Thyroid gland (tissue), 4 donors: ENCODE measurements around the gene FSIP1. TPM values are rescaled to one million over a fixed set of nuclear protein-coding genes. Genes with fewer than 3 reads are reported as not detected.

ENCODE experiments used
- DNase-seq, 2 donors: peaks; one replicate each; pipeline ENCODE4 v3.0.0-alpha.2; 2019
- H3K27ac ChIP-seq, 3 donors: fragments of 200-600 bp; sonication (generic); 1 replicate in 2 of 3; 2 replicates in 1 of 3; pipeline ENCODE4 v1.5.1; 2016 to 2019; ENCODE audit warnings: mild to moderate bottlenecking in 1 of 3, moderate library complexity in 1 of 3
- H3K27me3 ChIP-seq: fragments of 200-600 bp; sonication (generic); one replicate; pipeline ENCODE4 v1.5.1; 2019
- H3K36me3 ChIP-seq, 2 donors: fragments of 200-600 bp; sonication (generic); one replicate each; pipeline ENCODE4 v1.5.1; 2016 to 2019
- H3K4me1 ChIP-seq, 2 donors: fragments of 200-600 bp; sonication (generic); one replicate each; pipeline ENCODE4 v1.5.1; 2017 to 2019
- H3K4me3 ChIP-seq, 3 donors: fragments of 200-600 bp; sonication (generic); replicated peaks in 1 of 3; 1 replicate in 2 of 3; 2 replicates in 1 of 3; pipeline ENCODE4 v1.5.1; 2016; ENCODE audit warnings: mild to moderate bottlenecking in 1 of 3
- H3K9me3 ChIP-seq: fragments of 200-600 bp; sonication (generic); one replicate; pipeline ENCODE4 v1.5.1; 2017
- CTCF ChIP-seq, 6 experiments: fragments of 200-600 bp in 3 of 6; fragments of 450-650 bp in 3 of 6; sonication (generic) in 3 of 6; IDR thresholded peaks; one replicate each; pipeline ENCODE4 v1.5.1; 2016 to 2019; ENCODE audit warnings: antibody characterized with exemption in 6 of 6, mild to moderate bottlenecking in 2 of 6, inconsistent platforms in 1 of 6, moderate library complexity in 1 of 6
- POLR2A ChIP-seq, 2 donors: fragments of 450-650 bp; IDR thresholded peaks; one replicate each; pipeline ENCODE4 v1.6.1; 2017; ENCODE audit warnings: antibody characterized with exemption in 2 of 2, mild to moderate bottlenecking in 2 of 2, moderate library complexity in 1 of 2
- WGBS, 2 donors: methylation state at CpG; one replicate each; pipeline ENCODE4 v1.1.5; 2017; 5-methylcytosine and 5-hydroxymethylcytosine counted together
- intact Hi-C: fragments of 100-400 bp; cut with DNase I; formaldehyde crosslinking; loops from one replicate; pipeline ENCODE4 v1.15.1; 2023
- total RNA-seq, 4 donors: library from RNA; depleted of rRNA; stranded (reverse); fragments of >200 nt; gene quantifications; one replicate each; pipeline ENCODE4 v1.2.3, GENCODE V29; 2016

Gene FSIP1
- total RNA-seq, 4 donors from 2014 or later: 0.94 to 2.5 (median 1.5) TPM

GRCh38 chr15:39690881-39691634 lies 91.6 kb downstream of the FSIP1 start:
- no peaks in the 10 kb centered on the region for H3K9me3 ChIP-seq
- no peaks in the 10 kb centered on the region for H3K36me3 ChIP-seq
- TF ChIP-seq CTCF (IDR thresholded peaks at IDR 0.05): no peak
- no peak for TF ChIP-seq POLR2A (IDR thresholded peaks at IDR 0.05)
- H3K4me1 ChIP-seq: peaks cover 0 to 5% of the 10 kb centered on the region in 2 donors
- H3K27me3 ChIP-seq: no peaks in the 10 kb centered on the region
- DNase-seq: no peak
- H3K27ac ChIP-seq: no peak overlapping the region
- WGBS, 2 donors: 85 to 86% methylated on average over 6 of the region's 6 CpGs
- intact Hi-C loops: loop anchor here (5.0 kb wide), 1 partner anchor 66 kb away; no protein-coding TSS in a partner anchor
- no peak overlapping the region for H3K4me3 ChIP-seq

- Histone ChIP-seq H3K27me3 (no peaks in the 10 kb centered on the region), H3K27ac (no peak overlapping the region), H3K9me3 (no peaks in the 10 kb centered on the region), H3K36me3 (no peaks in the 10 kb centered on the region), H3K4me1 (peaks cover 0 to 5% of the 10 kb centered on the region in 2 donors), H3K4me3 (no peak overlapping the region)
- DNase-seq: no peak
- TF ChIP-seq CTCF (IDR thresholded peaks at IDR 0.05) (no peak), POLR2A (IDR thresholded peaks at IDR 0.05) (no peak)
- WGBS, 2 donors: 83 to 98% methylated on average over 2 of the region's 2 CpGs
- intact Hi-C loops: no loop called here
These were observed 94.7 kb downstream of the FSIP1 start for GRCh38 chr15:39687965-39688364.

DNA sequence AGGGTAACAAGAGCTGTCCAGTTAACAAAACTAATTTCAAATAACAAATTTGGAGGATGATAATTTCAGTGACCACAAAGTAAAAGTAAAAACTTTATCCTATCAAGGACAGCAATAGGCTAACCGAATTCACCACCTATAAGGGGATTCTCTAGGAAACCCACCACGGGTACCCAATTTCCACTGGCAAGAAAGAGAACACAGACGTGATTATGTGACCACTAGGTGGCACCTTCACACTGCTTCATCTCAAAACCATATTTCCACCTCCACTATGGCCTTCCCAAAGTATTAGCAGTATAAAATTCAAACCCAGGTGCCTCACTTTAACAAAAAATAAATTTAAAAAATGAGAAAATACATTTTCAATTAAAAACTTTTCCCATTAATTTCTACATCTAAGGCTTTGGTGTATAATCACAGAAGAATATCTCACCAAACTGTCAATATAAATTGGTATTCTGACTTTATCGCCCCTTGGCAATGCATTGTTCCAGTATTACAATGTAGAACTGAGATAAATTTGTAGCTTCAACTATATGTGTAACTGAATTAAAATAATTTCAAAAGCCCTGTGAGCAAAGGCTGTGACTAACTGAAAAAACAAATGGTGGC lies 96.5 kb downstream of the FSIP1 start:
- 28 to 29% methylated on average over 4 of the region's 4 CpGs for WGBS, 2 donors
- Histone ChIP-seq H3K4me1 (no peaks in the 10 kb centered on the region), H3K9me3 (no peaks in the 10 kb centered on the region), H3K27me3 (no peaks in the 10 kb centered on the region), H3K36me3 (no peaks in the 10 kb centered on the region), H3K27ac (no peak overlapping the region), H3K4me3 (no peak overlapping the region)
- DNase-seq: peak; percentile 20 to 21
- TF ChIP-seq POLR2A (IDR thresholded peaks at IDR 0.05) (no peak), CTCF (IDR thresholded peaks at IDR 0.05) (peak; percentile 56 to 83 (median 64))
- intact Hi-C loops: no loop called here

DNA sequence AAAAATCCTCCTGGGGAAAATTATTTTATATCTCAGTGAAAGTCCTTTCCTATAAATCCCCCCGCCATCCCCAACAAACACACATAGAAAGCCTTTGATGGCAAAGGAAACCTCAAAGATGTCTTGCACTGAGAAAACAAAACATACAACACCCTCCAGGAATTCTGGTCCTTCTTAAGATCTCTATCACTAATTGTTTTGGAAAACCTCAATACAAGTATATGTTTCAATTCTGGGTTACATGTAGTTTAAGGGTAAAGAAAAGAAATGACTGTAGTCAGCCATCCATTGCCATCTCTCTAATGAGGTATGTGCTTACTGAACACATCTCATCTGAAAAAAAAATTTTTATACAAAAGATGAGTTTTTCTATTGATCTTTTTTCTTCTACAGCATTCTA lies 97.3 kb downstream of the FSIP1 start:
- H3K9me3 ChIP-seq: no peaks in the 10 kb centered on the region
- WGBS, 2 donors: 94 to 100% methylated on average over 1 of the region's 1 CpG
- H3K27ac ChIP-seq: no peak overlapping the region
- DNase-seq: no peak
- TF ChIP-seq CTCF (IDR thresholded peaks at IDR 0.05) (no peak), POLR2A (IDR thresholded peaks at IDR 0.05) (no peak)
- H3K36me3 ChIP-seq: no peaks in the 10 kb centered on the region
- H3K4me1 ChIP-seq: no peaks in the 10 kb centered on the region
- intact Hi-C loops: no loop called here
- H3K4me3 ChIP-seq: no peak overlapping the region
- H3K27me3 ChIP-seq: no peaks in the 10 kb centered on the region

DNA sequence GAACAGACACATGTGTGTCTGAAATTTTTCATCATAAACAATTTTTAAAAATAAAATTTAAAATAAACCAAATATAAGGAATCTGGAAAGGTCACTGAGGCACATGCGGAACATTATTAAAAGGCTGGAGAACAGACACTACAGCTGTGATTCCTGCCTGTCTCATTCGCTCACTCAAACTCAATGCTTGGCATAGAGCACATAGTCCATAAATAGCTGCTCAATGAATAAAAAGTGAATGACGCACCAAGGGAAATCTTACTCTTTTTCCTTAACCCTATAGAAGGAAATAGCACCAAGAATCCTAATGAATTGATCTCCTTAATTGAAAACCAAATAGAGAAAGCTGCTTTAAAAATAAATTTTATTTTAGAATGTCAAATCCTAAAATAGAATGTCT lies 98.4 kb downstream of the FSIP1 start:
- no peak overlapping the region for H3K27ac ChIP-seq
- H3K4me3 ChIP-seq: no peak overlapping the region
- TF ChIP-seq CTCF (IDR thresholded peaks at IDR 0.05) (no peak), POLR2A (IDR thresholded peaks at IDR 0.05) (no peak)
- DNase-seq: no peak
- WGBS, 2 donors: 57 to 60% methylated on average over 3 of the region's 3 CpGs
- no peaks in the 10 kb centered on the region for H3K36me3 ChIP-seq
- no peaks in the 10 kb centered on the region for H3K9me3 ChIP-seq
- H3K27me3 ChIP-seq: no peaks in the 10 kb centered on the region
- no peaks in the 10 kb centered on the region for H3K4me1 ChIP-seq
- intact Hi-C loops: no loop called here
